GM21360 (cell line): ENCODE measurements around the gene SP100.

Experiments
- ATAC-seq: cut with Tn5 transposase; IDR thresholded peaks from one replicate; pipeline ENCODE4 v1.9.1; 2021; ENCODE audit warnings: mild to moderate bottlenecking, moderate library complexity; ENCODE audit not compliant: unreplicated experiment

SP100 gene

DNA sequence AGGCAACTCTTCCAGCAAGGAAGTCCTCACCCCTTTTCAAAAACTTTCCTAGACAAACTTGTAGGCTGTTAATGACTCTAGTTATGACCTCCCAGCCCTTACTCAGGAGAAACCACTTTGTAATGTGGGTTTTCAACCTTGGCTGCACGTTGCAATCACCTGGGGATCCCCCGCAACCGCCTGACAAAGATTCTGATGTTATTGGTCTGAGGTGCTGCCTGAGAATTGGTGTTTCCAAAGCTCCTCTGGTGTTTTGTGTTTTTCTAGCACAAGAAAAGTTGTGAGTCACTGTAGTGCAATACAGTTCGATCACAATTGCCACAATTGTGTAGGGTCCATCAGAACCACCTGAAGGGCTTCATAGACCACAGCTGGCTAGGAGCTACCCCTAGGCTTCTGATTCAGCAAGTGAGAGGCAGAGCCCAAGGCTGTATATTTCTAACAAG lies 121.6 kb downstream of the SP100 start:
- ATAC-seq = peak; percentile 75

DNA sequence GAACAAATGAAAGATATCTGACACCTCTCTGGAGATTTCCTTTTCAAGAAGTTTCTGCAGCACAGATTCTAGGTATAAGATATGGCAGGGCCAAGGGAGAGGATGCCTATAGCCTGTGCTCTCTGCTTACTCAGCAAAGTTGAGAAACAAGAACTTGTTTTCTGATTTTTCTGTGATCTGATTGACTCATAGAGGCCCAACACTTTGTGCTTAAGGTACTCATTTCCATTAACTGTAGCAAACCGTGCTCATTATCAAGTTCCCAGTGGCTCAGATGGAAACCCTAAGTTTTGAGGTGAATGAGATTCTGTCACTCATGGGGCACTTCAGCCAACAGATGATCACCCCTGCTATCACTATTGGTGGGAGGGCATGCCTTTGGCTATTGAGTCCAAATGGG lies 124.3 kb downstream of the SP100 start:
- ATAC-seq = no peak

DNA sequence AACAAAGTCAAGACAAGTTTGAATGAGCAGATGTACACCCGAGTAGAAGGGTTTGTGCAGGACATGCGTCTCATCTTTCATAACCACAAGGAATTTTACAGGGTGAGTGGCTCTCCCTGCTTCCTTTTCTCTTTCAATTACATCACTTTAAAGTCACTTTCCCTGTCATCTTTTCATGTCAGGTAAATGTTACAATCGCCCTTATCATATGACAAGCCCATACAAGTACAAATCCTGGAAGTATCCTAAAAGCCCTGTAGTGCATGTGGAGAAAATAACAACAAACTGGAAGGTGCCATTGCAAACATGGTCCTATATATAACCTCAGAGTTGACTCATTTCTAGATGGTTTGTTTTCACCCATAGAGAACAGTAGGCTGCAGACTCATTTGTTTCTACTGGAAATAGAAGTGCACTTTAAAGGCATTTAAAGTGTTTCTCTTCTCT lies 126.0 kb downstream of the SP100 start:
- ATAC-seq = peak; percentile 71

DNA sequence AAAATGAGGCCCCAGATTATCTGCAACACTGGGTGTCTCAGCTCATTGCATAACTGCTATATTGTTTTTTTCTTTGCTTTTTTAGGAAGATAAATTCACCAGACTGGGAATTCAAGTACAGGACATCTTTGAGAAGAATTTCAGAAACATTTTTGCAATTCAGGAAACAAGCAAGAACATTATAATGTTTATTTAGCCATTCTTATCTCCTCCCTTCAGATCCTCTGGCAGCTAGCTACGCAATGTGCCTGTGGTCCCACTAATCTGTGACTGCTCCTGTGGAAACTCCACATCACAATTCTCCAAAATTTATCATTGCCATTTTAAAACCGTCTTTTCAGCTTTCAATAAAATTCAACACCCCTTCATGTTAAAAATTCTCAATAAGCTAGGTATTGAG lies 126.8 kb downstream of the SP100 start:
- ATAC-seq = no peak

DNA sequence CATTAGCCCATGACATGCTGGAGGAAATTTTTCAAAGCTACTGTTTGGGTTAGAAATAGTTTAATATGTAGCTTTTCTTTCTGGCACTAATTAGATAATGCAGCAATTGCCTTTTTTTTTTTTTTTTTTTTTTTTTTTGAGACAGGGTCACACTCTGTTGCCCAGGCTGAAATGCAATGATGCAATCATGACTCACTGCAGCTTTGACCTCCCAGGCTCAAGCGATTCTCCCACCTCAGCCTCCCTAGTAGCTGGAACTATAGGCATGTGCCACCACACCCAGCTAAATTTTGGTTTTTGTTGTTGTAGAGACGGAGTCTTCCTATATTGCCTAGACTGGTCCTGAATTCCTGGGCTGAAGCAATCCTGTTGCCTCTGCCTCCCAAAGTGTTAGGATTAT lies 136.2 kb downstream of the SP100 start:
- ATAC-seq = no peak

DNA sequence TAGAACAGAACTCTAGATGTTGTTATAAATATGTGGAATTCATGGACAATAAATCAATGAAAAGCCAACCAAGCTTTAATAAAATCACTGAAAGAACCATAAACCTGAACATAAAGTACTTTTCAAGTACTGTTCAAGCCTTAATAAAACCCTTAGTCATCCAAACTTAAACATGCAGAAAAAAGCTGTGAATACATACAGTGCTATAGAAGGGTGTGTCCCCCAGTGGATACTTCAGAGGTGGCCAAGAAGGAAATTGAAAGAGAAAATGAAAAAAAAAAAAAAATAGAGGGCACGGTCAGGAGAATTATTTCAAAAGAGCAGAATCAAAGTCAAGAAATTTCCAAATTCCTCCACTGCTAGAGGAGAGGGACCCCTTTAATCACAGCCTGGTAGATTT lies 141.1 kb downstream of the SP100 start:
- ATAC-seq = no peak

DNA sequence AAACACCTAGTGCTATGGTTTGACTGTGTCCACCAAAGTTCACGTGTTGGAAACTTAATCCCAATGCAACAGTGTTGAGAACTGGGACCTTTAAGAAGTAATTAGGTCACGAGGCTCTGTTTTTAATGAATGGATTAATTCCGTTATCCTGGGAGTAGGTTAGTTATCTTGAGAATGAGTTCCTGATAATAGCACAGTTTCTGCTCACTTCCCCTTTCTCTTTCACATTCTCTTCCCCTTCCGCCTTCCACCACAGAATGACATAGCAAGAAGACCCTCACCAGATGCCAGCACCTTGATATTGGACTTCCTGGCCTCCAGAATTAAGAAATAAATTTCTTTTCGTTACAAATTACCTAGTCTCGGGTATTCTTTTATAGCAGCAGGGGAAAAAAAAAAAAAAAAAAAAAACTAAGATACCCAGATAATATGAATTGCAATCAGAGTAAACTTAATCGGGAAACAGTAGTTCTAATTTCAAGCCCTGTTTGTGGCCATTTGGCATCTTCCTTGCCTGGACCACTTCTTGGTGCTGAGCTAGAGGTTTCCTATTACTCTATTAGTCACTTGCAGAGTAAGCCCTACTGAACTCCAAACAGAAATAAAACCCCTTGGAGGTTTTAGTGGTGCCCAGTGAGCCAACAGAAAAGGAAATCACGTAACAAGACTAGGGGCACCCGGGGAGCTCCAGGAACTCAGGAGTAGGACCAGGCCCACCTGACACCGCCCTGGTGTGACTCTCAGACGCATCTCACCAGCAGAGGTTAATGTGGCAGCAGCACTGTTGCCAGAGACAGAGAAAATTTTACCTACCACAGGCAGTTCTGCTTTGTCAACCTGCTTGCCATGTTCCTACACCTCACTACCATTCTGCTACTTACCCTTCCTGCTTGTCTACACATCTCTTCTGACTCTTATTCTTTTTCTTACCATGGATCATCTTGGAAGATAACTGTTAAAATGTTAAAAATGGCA lies 149.1 kb downstream of the SP100 start:
- no peak for ATAC-seq

- ATAC-seq = no peak
Measured at GRCh38 chr2:230569298-230569697, 153.3 kb downstream of the SP100 start.

DNA sequence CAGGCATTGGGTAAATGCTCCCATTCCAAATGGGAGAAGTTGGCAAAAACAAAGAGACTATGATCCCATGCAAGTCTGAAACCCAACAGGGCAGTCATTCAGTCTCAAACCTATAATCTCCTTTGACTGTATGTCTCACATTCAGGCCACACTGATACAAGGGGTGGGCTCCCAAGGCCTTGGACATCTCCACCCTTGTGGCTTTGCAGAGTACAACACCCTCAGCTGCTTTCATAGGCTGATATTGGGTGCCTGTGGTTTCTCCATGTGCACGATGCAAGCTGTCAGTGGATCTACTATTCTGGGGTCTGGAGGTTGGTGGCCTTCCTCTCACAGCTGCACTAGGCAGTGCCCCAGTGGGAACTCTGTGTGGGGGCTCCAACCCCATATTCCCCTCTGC lies 155.0 kb downstream of the SP100 start:
- no peak for ATAC-seq

- no peak for ATAC-seq
Measured at GRCh38 chr2:230575642-230576324, 159.8 kb downstream of the SP100 start.

DNA sequence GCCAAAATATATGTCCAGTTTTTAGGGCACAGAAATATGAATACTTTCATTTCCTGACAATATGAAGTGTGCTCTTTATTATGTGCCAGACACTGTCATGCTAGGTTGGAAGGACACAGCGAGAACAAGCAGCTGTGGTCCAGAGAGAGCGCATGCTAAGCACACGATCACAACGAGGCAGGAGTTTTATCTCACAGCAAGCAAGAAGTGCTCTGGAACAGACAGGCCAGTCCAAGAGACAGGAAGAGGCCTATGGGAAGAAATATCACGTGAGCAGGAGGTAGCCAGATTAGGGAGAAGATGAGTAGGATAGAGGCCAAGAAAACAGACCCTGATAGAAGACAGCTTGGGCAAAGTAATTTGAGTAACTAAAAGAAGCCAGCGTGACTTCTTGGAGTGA lies 161.1 kb downstream of the SP100 start:
- ATAC-seq = no peak

DNA sequence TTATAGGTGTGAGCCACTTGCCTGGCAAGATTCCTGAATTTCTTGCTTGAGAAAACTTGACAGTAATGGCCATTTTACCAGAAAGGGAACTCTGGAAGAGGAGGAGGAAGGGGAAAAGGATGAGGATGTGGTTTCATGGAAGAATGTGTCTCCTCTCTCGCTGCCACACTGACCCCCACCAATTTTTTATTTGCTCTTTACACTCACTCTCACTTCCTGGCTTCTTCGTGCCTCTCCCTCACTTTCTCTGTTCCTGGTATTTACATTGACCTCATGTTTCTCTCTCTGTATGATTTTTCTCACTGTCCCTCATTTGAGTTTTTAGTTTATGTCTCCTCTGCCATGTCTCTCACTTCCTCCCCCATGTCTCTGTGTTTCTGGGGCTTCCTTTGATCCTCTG lies 162.1 kb downstream of the SP100 start:
- ATAC-seq = no peak

DNA sequence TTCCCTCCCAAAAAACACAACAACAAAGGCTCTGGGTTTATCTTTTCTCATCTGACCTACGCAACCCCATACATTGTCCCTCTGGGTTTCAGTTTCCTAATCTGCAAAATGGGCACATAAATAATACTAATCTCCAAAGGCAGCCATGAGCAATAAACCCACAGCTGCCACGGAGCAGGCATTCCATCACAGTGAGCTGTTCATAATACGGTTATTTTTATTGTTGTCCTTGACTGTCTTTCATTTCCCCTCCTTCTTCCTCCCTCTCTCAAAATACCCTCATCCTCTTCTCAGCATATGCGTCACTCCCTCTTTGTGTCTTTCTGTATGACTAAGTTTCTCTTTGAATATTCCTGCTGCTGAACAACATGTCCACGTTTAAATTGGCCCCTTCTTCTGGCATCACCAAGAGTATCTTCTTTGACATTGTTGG lies 166.9 kb downstream of the SP100 start:
- peak; percentile 80 for ATAC-seq

DNA sequence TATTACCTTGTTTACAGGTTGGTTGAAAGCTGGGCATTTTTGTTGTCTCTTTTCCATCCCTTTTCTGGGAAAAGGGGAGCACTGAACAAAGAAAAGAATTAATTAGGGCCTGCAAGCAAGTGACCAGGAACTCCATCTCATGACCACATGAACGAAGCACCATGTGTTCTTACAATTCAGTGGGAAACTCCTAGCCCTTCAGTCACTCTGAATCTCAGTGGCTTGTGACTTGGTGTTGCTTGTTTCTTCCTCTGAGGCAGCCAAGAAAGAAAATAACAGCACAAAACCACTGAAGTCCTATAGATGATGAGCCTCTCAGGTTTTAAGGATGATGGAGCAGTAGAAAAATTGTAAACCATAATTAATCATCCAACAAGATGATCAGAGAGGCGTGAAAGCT lies 167.6 kb downstream of the SP100 start:
- ATAC-seq = no peak

- no peak for ATAC-seq
Measured at GRCh38 chr2:230586328-230586982, 170.5 kb downstream of the SP100 start.

GRCh38 chr2:230589025-230589424 lies 173.0 kb downstream of the SP100 start:
- no peak for ATAC-seq

- ATAC-seq = peak; percentile 91
Measured at GRCh38 chr2:230589497-230590015, 173.6 kb downstream of the SP100 start.

DNA sequence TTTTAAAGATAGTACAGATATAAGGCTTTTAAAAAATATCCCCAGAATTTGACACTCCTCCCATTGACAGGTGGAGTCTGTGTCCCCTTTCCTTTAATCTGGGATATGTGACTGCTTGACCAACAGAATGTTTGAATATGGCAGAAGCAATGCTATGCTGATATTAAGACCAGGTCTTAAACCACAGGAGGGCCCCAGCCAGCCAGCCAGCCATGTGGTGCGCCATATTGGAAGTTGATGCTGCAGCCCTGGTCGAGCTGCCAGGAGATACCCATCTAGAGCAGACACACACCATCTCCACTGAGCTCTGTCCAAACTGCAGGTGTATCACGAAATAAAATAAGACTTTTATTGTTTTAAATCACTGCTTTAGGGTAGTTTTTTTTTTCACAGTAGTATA lies 174.3 kb downstream of the SP100 start:
- ATAC-seq = no peak

GRCh38 chr2:230591850-230592249 lies 175.8 kb downstream of the SP100 start:
- ATAC-seq = no peak

DNA sequence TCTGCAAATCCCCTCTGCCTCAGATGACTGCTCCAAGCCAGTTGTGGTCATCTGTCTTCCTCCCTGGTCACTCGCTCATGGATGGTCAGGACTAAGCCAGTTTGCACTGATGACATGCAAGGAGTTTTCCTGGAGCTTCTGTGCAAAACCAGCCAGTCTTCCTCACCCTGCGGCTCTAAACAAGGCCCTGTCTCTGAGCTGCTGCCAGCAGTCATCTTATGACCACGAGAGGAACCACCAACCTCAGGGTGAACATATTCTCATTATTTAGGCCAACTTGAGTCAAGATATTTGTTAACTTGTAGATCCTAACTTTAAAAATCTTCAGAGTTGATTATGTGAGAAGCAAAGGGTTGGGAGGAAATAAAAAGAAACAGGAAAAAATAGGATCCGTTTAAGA lies 176.8 kb downstream of the SP100 start:
- no peak for ATAC-seq
